ENCODE measurements around the gene FAM83G.

GRCh38 chr17:19013806-19014627 is 9.5 kb upstream of the FAM83G start:
- TF ChIP-seq POLR2AphosphoS5 (IDR thresholded peaks at IDR 0.05) (no peak), POLR2A (IDR thresholded peaks at IDR 0.05; ENCODE audit: low read depth) (no peak), CTCF (IDR thresholded peaks at IDR 0.05) (no peak), EP300 (IDR thresholded peaks at IDR 0.05) (no peak)
